Globus pallidus (tissue), 1 donor: ENCODE results near the gene DENND5A.
"Not testable (repeated sequence)": the region's sequence is repeated elsewhere in the genome, so short reads cannot be mapped to it uniquely, and the experiment has no call there.

Experiments
- DNase-seq: peaks from one replicate; pipeline ENCODE4 v3.0.0-alpha.2; 2015; ENCODE audit warnings: low spot score

Gene DENND5A

GRCh38 chr11:9176136-9176535 is 89.0 kb downstream of the DENND5A start:
- no peak for DNase-seq

- no peak for DNase-seq
Measured at GRCh38 chr11:9172389-9172788, 92.8 kb downstream of the DENND5A start.

GRCh38 chr11:9170450-9170849 is 94.7 kb downstream of the DENND5A start:
- DNase-seq, result no peak

GRCh38 chr11:9169595-9170295 is 95.4 kb downstream of the DENND5A start:
- no peak for DNase-seq

- DNase-seq, result not testable (repeated sequence)
Measured at GRCh38 chr11:9161991-9162390, 103.2 kb downstream of the DENND5A start.

- no peak for DNase-seq
Measured at GRCh38 chr11:9160166-9160565, 105.0 kb downstream of the DENND5A start.

GRCh38 chr11:9158898-9159391 is 106.2 kb downstream of the DENND5A start:
- DNase-seq, result no peak

- no peak for DNase-seq
Measured at GRCh38 chr11:9155930-9156329, 109.2 kb downstream of the DENND5A start.

- DNase-seq, result no peak
Measured at GRCh38 chr11:9153651-9154050, 111.5 kb downstream of the DENND5A start.

GRCh38 chr11:9151631-9152030 is 113.5 kb downstream of the DENND5A start:
- DNase-seq, result no peak

- DNase-seq, result no peak
Measured at GRCh38 chr11:9150926-9151325, 114.2 kb downstream of the DENND5A start.

- DNase-seq, result no peak
Measured at GRCh38 chr11:9150501-9150900, 114.6 kb downstream of the DENND5A start.

- DNase-seq, result no peak
Measured at GRCh38 chr11:9148727-9149126, 116.4 kb downstream of the DENND5A start.

GRCh38 chr11:9148035-9148434 is 117.1 kb downstream of the DENND5A start:
- DNase-seq, result no peak

GRCh38 chr11:9146477-9146876 is 118.7 kb downstream of the DENND5A start:
- peak; percentile 57 for DNase-seq

- no peak for DNase-seq
Measured at GRCh38 chr11:9145283-9145682, 119.9 kb downstream of the DENND5A start.

GRCh38 chr11:9144828-9145227 is 120.3 kb downstream of the DENND5A start:
- DNase-seq, result no peak

GRCh38 chr11:9143721-9144120 is 121.4 kb downstream of the DENND5A start:
- no peak for DNase-seq

GRCh38 chr11:9142732-9143131 is 122.4 kb downstream of the DENND5A start:
- peak; percentile 91 for DNase-seq

- DNase-seq, result no peak
Measured at GRCh38 chr11:9141186-9141585, 124.0 kb downstream of the DENND5A start.

GRCh38 chr11:9139628-9140357 is 125.4 kb downstream of the DENND5A start:
- no peak for DNase-seq

- no peak for DNase-seq
Measured at GRCh38 chr11:9138612-9139579, 126.3 kb downstream of the DENND5A start.
